Ectodermal cell (in vitro differentiated cells): ENCODE measurements around the gene KHK.

Source experiments
- H3K27ac ChIP-seq: 2 replicates; pipeline ENCODE4 v1.7.0; 2013; ENCODE audit warnings: mild to moderate bottlenecking, low read depth, low read length; ENCODE audit not compliant: insufficient read depth, poor library complexity, severe bottlenecking
- H3K27me3 ChIP-seq: 2 replicates; pipeline ENCODE4 v1.7.0; 2013; ENCODE audit warnings: mild to moderate bottlenecking, low read length; ENCODE audit not compliant: insufficient read depth, control insufficient read depth, poor library complexity, severe bottlenecking
- H3K36me3 ChIP-seq: one replicate; pipeline ENCODE4 v1.7.0; 2013; ENCODE audit warnings: low read length; ENCODE audit not compliant: control insufficient read depth, insufficient read depth
- H3K4me1 ChIP-seq: one replicate; pipeline ENCODE4 v1.7.0; 2013; ENCODE audit warnings: low read length; ENCODE audit not compliant: control insufficient read depth, insufficient read depth
- H3K4me3 ChIP-seq: 2 replicates; pipeline ENCODE4 v1.7.0; 2013; ENCODE audit warnings: low read depth, low read length, control low read depth; ENCODE audit not compliant: insufficient read depth
- H3K9me3 ChIP-seq: 2 replicates; pipeline ENCODE4 v1.7.0; 2013; ENCODE audit warnings: mild to moderate bottlenecking, low read length, moderate library complexity; ENCODE audit not compliant: control insufficient read depth
- whole genome bisulfite sequencing, 2 experiments: methylation state at CpG; one replicate each; pipeline ENCODE4 v1.1.7; 2013; ENCODE audit warnings: missing lambda C conversion rate in 2 of 2; 5-methylcytosine and 5-hydroxymethylcytosine counted together

KHK gene

DNA sequence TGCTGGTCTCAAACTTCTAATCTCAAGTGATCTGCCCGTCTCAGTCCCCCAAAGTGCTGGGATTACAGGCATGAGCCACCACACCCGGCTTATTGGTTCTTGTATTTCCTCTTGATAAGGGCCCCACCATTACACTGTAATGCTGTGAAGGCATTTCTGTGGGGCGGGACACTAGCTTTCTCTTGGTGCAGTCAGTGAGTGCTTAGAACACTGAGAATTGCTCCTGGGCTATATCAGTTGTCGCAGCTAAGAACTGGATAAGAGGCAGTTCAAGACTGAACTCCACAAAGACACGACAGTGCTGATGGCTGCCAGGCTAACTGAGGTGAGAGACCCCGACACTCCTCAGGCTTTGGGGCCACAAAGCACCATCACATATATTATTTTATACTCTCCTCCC, 2.1 kb downstream of the KHK start:
- Histone ChIP-seq H3K27me3 (peaks cover 22% of the 10 kb centered on the region), H3K36me3 (no peaks in the 10 kb centered on the region), H3K9me3 (no peaks in the 10 kb centered on the region), H3K4me1 (peaks cover 4% of the 10 kb centered on the region), H3K4me3 (no peak overlapping the region), H3K27ac (no peak overlapping the region)
- WGBS, 2 experiments: 93% methylated on average over 6 of the region's 6 CpGs

DNA sequence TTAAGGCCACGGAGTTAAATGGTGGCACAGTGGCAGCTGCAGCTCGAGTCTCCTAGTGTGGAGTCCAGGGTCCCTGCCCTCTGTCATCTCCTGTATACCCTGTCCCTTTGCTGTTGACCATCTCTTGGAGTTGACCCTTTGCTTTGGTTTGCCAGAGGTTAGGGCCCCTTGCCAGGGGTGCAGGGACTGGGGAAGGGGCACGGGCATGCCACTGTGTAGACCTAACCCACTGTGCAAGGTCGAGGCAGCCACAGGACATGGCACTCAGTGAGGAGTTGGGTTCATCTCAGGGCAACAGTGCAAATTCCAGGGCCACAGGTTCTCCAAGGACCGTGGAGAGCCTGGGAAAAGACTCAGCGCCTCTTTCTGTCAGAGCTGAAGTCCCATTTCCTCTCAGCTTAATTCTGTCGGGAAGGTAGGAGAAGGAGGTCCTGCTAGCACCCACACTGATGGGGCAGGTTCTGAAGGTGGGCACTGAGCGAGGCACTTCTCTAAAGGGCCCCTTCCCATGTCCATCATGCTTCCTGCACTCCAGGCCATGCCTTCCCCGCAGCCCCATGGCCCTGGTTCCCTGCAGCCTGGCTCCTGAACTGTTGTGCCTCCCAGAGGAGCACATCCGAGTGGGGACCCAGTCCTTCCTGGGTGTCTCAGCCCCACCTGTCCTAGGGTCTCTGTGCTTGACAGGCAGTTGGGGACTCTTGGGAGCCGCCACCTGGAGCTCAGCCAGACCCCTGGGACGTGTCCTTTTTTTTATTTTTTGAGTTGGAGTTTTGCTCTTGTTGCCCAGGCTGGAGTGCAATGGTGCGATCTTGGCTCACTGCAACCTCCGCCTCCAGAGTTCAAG, 2.8 kb downstream of the KHK start:
- Histone ChIP-seq H3K27ac (no peak overlapping the region), H3K27me3 (peaks cover 22% of the 10 kb centered on the region), H3K4me1 (peaks cover 4% of the 10 kb centered on the region), H3K9me3 (no peaks in the 10 kb centered on the region), H3K4me3 (no peak overlapping the region), H3K36me3 (no peaks in the 10 kb centered on the region)
- WGBS, 2 experiments: 91 to 92% methylated on average over 14 of the region's 14 CpGs

- Histone ChIP-seq H3K27me3 (peaks cover 10% of the 10 kb centered on the region), H3K27ac (no peak overlapping the region), H3K36me3 (no peaks in the 10 kb centered on the region), H3K4me1 (peaks cover 4% of the 10 kb centered on the region), H3K4me3 (no peak overlapping the region), H3K9me3 (no peaks in the 10 kb centered on the region)
- 84 to 85% methylated on average over 25 of the region's 25 CpGs for WGBS, 2 experiments
Observed at GRCh38 chr2:27091746-27092695, 5.4 kb downstream of the KHK start.

DNA sequence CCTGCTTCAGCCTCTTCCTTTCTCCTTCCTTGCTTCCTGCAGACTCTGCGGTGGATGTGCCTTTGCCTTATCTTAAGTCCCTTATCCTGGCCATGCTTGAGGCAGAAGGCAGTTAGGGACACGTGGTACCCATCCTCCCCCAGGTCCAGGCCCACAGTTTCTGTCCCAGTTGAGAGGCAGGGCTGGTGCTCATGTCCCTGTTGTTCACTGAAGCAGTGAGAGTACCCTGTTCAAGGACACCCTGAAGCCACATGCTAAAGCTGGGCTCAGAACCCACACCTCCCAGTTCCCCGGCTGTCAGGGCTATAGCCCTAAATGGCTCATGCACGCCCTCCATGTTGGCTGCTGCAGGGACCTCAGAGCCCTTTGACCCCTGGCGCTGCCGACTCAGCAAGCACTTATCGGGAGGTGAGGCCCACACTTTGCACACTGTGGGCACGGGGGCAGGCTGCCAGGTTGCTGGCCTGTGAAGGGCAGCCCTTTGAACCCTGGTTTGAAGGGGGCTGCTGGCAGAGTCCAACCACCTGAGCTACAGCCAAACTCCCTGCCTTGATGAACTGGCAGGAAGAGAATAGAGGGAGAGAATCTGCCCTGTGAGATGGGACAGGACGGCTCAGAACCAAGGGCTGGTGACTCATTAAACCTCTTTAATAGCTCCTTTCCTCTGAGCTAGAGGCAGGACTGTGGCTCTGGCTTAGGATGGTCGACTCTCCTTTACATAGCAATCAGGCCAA, 6.3 kb downstream of the KHK start:
- Histone ChIP-seq H3K36me3 (no peaks in the 10 kb centered on the region), H3K9me3 (no peaks in the 10 kb centered on the region), H3K4me3 (no peak overlapping the region), H3K27me3 (peaks cover 1% of the 10 kb centered on the region), H3K4me1 (no peaks in the 10 kb centered on the region), H3K27ac (no peak overlapping the region)
- 87% methylated on average over 10 of the region's 10 CpGs for WGBS, 2 experiments

- no peaks in the 10 kb centered on the region for H3K27me3 ChIP-seq
- WGBS, 2 experiments: 91 to 94% methylated on average over 6 of the region's 6 CpGs
- H3K36me3 ChIP-seq: no peaks in the 10 kb centered on the region
- H3K4me1 ChIP-seq: no peaks in the 10 kb centered on the region
- H3K4me3 ChIP-seq: no peak overlapping the region
- no peak overlapping the region for H3K27ac ChIP-seq
- no peaks in the 10 kb centered on the region for H3K9me3 ChIP-seq
Observed at GRCh38 chr2:27093430-27094352, 7.1 kb downstream of the KHK start.

GRCh38 chr2:27094353-27094984, 7.9 kb downstream of the KHK start:
- Histone ChIP-seq H3K36me3 (no peaks in the 10 kb centered on the region), H3K27me3 (no peaks in the 10 kb centered on the region), H3K9me3 (no peaks in the 10 kb centered on the region), H3K4me1 (no peaks in the 10 kb centered on the region), H3K27ac (no peak overlapping the region), H3K4me3 (no peak overlapping the region)
- WGBS, 2 experiments: 94% methylated on average over 24 of the region's 24 CpGs

GRCh38 chr2:27095427-27095744, 8.8 kb downstream of the KHK start:
- H3K9me3 ChIP-seq: no peaks in the 10 kb centered on the region
- H3K4me3 ChIP-seq: no peak overlapping the region
- peaks cover 5% of the 10 kb centered on the region for H3K4me1 ChIP-seq
- no peak overlapping the region for H3K27ac ChIP-seq
- 88 to 95% methylated on average over 2 of the region's 2 CpGs for WGBS, 2 experiments
- no peaks in the 10 kb centered on the region for H3K27me3 ChIP-seq
- no peaks in the 10 kb centered on the region for H3K36me3 ChIP-seq

GRCh38 chr2:27095745-27096651, 9.4 kb downstream of the KHK start:
- H3K36me3 ChIP-seq: no peaks in the 10 kb centered on the region
- H3K9me3 ChIP-seq: no peaks in the 10 kb centered on the region
- WGBS, 2 experiments: 39 to 42% methylated on average over 18 of the region's 18 CpGs
- H3K27ac ChIP-seq: no peak overlapping the region
- H3K4me3 ChIP-seq: no peak overlapping the region
- H3K27me3 ChIP-seq: no peaks in the 10 kb centered on the region
- H3K4me1 ChIP-seq: peaks cover 5% of the 10 kb centered on the region
